Mesodermal cell (in vitro differentiated cells): ENCODE measurements around the gene MEAK7.
"Not testable (repeated sequence)": the region's sequence is repeated elsewhere in the genome, so short reads cannot be mapped to it uniquely, and the experiment has no call there.

Experiments
- H3K27ac ChIP-seq: 2 replicates; pipeline ENCODE4 v1.7.0; 2013; ENCODE audit warnings: mild to moderate bottlenecking, low read depth, low read length, moderate library complexity; ENCODE audit not compliant: severe bottlenecking
- H3K36me3 ChIP-seq: 2 replicates; pipeline ENCODE4 v1.7.1; 2013; ENCODE audit warnings: mild to moderate bottlenecking, low read length, moderate library complexity; ENCODE audit not compliant: control insufficient read depth, insufficient read depth
- H3K4me1 ChIP-seq: one replicate; pipeline ENCODE4 v1.7.1; 2013; ENCODE audit warnings: mild to moderate bottlenecking, low read length; ENCODE audit not compliant: insufficient read depth, control insufficient read depth, poor library complexity, severe bottlenecking
- H3K4me3 ChIP-seq: 2 replicates; pipeline ENCODE4 v1.7.0; 2013; ENCODE audit warnings: low read length, control low read depth, mild to moderate bottlenecking; ENCODE audit not compliant: insufficient read depth, poor library complexity, severe bottlenecking; ENCODE audit errors: extremely low read depth
- H3K9me3 ChIP-seq: 2 replicates; pipeline ENCODE4 v1.7.1; 2013; ENCODE audit warnings: mild to moderate bottlenecking, low read length, moderate library complexity; ENCODE audit not compliant: control insufficient read depth
- WGBS, 2 experiments: methylation state at CpG; one replicate each; pipeline ENCODE4 v1.1.5; 2013; ENCODE audit warnings: missing lambda C conversion rate in 2 of 2; ENCODE audit not compliant: insufficient coverage in 2 of 2; 5-methylcytosine and 5-hydroxymethylcytosine counted together

The MEAK7 gene

GRCh38 chr16:84532291-84532724, 27.8 kb upstream of the MEAK7 start:
- Histone ChIP-seq H3K9me3 (peaks cover 9% of the 10 kb centered on the region), H3K36me3 (no peaks in the 10 kb centered on the region), H3K27ac (peak overlapping the region; percentile 97), H3K4me1 (peaks cover 35% of the 10 kb centered on the region), H3K4me3 (no peak overlapping the region)
- 9 to 16% methylated on average over 7 to 8 of the region's 10 CpGs for WGBS, 2 experiments

DNA sequence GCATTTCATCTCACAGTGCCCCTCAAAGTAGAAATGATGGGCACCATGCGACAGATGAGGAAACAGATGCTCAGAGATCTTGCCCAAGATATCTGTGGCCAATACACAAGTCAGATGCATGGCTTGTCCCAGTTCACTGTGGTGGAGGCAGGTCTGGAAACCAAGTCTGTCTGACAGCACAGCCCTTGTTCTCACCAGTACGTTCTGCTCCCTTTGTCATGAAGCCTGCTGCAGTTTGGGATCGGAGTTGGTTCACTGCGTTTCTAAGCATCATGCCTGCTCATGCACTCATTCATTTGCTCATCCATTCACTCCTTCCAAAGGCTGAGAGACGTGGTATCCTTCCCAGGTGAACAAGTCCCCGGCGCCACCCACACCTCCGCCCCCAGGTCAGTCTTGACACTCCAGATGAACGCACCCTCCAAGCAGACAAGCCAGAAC, 27.2 kb upstream of the MEAK7 start:
- peak overlapping the region; percentile 97 for H3K27ac ChIP-seq
- peaks cover 39% of the 10 kb centered on the region for H3K4me1 ChIP-seq
- peaks cover 9% of the 10 kb centered on the region for H3K9me3 ChIP-seq
- WGBS, 2 experiments = 64 to 89% methylated on average over 5 of the region's 9 CpGs
- no peak overlapping the region for H3K4me3 ChIP-seq
- no peaks in the 10 kb centered on the region for H3K36me3 ChIP-seq

GRCh38 chr16:84530590-84530989, 26.1 kb upstream of the MEAK7 start:
- Histone ChIP-seq H3K36me3 (no peaks in the 10 kb centered on the region), H3K27ac (no peak overlapping the region), H3K9me3 (peaks cover 9% of the 10 kb centered on the region), H3K4me1 (peaks cover 34% of the 10 kb centered on the region), H3K4me3 (no peak overlapping the region)
- WGBS, 2 experiments = 74 to 85% methylated on average over 4 of the region's 5 CpGs

- Histone ChIP-seq H3K36me3 (no peaks in the 10 kb centered on the region), H3K4me1 (peaks cover 29% of the 10 kb centered on the region), H3K4me3 (no peak overlapping the region), H3K9me3 (peaks cover 9% of the 10 kb centered on the region), H3K27ac (no peak overlapping the region)
- 92 to 100% methylated on average over 2 to 3 of the region's 3 CpGs for WGBS, 2 experiments
Observed at GRCh38 chr16:84529607-84530006, 25.1 kb upstream of the MEAK7 start.

- no peaks in the 10 kb centered on the region for H3K36me3 ChIP-seq
- H3K9me3 ChIP-seq = peaks cover 9% of the 10 kb centered on the region
- H3K27ac ChIP-seq = no peak overlapping the region
- H3K4me1 ChIP-seq = peaks cover 26% of the 10 kb centered on the region
- WGBS, 2 experiments = 97% methylated on average over 4 of the region's 6 CpGs; no CpG with 5 or more reads in 1 of the 2 experiments
- no peak overlapping the region for H3K4me3 ChIP-seq
Observed at GRCh38 chr16:84528322-84528721, 23.9 kb upstream of the MEAK7 start.

GRCh38 chr16:84527532-84528269, 23.2 kb upstream of the MEAK7 start:
- H3K4me3 ChIP-seq = no peak overlapping the region
- peaks cover 20% of the 10 kb centered on the region for H3K4me1 ChIP-seq
- peak overlapping the region; percentile 76 for H3K27ac ChIP-seq
- peaks cover 9% of the 10 kb centered on the region for H3K9me3 ChIP-seq
- no peaks in the 10 kb centered on the region for H3K36me3 ChIP-seq
- WGBS, 2 experiments = 85 to 94% methylated on average over 9 of the region's 11 CpGs

DNA sequence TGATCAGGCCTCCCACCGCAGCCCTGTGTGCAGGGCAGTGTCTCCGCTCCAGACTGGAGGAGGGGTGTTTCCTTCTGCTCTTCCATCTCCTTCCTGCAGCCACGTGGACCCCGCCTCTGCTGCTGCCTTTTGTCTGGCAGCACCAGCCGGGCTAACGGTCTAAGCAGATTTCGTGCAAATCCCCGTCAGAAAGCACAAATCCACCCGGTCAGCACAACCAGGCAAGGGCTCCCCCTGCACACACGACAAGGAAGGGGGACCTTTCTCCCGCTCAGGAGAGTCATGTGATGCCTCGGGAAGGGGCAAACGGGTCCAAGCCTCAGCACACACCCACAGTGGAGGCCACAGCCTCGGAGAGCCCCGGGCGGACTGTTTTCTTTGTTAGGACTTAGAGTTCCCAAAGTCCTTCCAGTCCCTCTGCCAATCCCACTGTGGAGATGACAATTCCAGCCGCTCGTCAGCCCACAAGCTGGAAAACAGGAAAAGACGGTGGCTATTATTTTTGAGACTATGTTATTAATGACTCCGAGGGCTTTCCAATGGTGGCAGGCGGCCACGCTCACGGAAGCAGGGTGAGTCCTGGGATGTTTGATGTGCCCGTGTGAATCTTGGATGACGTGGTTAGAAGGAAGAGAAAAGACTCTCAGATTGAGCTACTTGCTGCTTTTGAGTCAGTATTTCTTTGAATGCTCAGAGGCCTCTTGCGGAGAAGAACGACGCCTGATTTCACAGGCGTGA, 22.5 kb upstream of the MEAK7 start:
- Histone ChIP-seq H3K4me1 (peaks cover 16% of the 10 kb centered on the region), H3K4me3 (no peak overlapping the region), H3K27ac (peak overlapping the region; percentile 76), H3K36me3 (no peaks in the 10 kb centered on the region), H3K9me3 (peaks cover 9% of the 10 kb centered on the region)
- WGBS, 2 experiments = 61 to 76% methylated on average over 25 to 27 of the region's 29 CpGs

DNA sequence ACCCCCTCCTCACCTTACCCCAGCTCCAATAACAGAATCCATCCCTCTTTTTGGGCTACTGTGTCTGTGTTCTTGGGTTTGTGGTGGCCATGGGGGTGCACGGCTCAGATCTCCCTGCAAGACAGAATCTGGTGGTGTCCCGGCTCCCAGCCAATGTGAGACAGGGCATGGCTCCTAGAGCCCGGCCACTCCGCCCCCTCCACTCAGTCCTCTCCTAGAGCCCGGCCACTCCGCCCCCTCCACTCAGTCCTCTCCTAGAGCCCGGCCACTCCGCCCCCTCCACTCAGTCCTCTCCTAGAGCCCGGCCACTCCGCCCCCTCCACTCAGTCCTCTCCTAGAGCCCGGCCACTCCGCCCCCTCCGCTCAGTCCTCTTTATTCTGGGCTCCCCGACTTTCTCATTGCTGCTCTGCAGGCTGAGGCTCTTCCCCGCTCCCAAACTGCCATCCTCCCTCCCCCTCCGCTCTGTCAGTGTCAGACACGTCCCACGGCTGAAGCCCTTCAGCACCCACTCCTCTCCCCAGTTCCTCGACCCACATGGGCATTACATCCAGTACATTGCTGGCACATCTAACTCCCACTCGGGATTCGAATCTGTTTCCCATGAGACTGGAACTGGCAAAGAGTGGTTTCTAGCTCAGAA, 20.6 kb upstream of the MEAK7 start:
- not testable (repeated sequence) for H3K9me3 ChIP-seq, H3K4me1 ChIP-seq, H3K36me3 ChIP-seq, H3K4me3 ChIP-seq, H3K27ac ChIP-seq
- 74 to 81% methylated on average over 12 of the region's 21 CpGs for WGBS, 2 experiments

- Histone ChIP-seq H3K9me3 (peaks cover 3% of the 10 kb centered on the region), H3K27ac (no peak overlapping the region), H3K4me3 (no peak overlapping the region), H3K36me3 (no peaks in the 10 kb centered on the region), H3K4me1 (peaks cover 11% of the 10 kb centered on the region)
- 85 to 90% methylated on average over 12 to 13 of the region's 14 CpGs for WGBS, 2 experiments
Observed at GRCh38 chr16:84524346-84524920, 20.0 kb upstream of the MEAK7 start.

DNA sequence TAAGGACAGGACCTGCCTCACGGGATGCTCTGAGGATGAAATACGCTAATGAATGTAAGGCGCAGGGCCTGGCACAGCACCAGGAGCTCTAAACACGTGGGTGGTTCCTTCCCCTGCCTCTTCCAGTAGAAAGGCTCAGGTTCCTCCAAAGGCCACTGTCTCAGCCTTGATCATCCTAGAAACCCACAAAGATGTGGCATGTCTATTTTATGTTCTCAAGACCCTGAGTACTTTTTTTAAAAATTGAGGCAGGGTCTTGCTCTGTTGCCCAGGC, 17.0 kb upstream of the MEAK7 start:
- H3K9me3 ChIP-seq = no peaks in the 10 kb centered on the region
- H3K27ac ChIP-seq = no peak overlapping the region
- 71 to 75% methylated on average over 4 of the region's 4 CpGs for WGBS, 2 experiments
- H3K4me1 ChIP-seq = peaks cover 4% of the 10 kb centered on the region
- H3K36me3 ChIP-seq = no peaks in the 10 kb centered on the region
- no peak overlapping the region for H3K4me3 ChIP-seq
